Urinary bladder (tissue), 4 donors: Measurements from ENCODE around the gene SENP7. TPM values are rescaled to one million over a fixed set of nuclear protein-coding genes. Genes with fewer than 3 reads are reported as not detected.
"Not testable (repeated sequence)": the region's sequence is repeated elsewhere in the genome, so short reads cannot be mapped to it uniquely, and the experiment has no call there.

Source experiments
- DNase-seq: peaks from one replicate; pipeline ENCODE4 v3.0.0-alpha.2; 2015; ENCODE audit errors: extremely low spot score
- H3K27ac ChIP-seq: one replicate; pipeline ENCODE4 v1.5.1; 2013; ENCODE audit warnings: low read depth, mild to moderate bottlenecking, moderate library complexity
- H3K36me3 ChIP-seq: one replicate; pipeline ENCODE4 v1.6.1; 2013; ENCODE audit warnings: mild to moderate bottlenecking, moderate library complexity; ENCODE audit not compliant: insufficient read depth
- H3K4me1 ChIP-seq: one replicate; pipeline ENCODE4 v1.6.1; 2013; ENCODE audit warnings: mild to moderate bottlenecking, moderate library complexity; ENCODE audit not compliant: insufficient read depth
- H3K4me3 ChIP-seq: one replicate; pipeline ENCODE4 v1.5.1; 2013; ENCODE audit warnings: low read depth, low read length
- WGBS: extraction: QIAGEN DNeasy Blood & Tissue Kit; methylation state at CpG from one replicate; pipeline ENCODE4 v1.1.7; 2013; 5-methylcytosine and 5-hydroxymethylcytosine counted together
- polyA plus RNA-seq: library from polyadenylated mRNA; stranded (reverse); fragments of 200-250 nt; gene quantifications from one replicate; pipeline ENCODE4 v1.2.3, GENCODE V29; 2013
- total RNA-seq: library from RNA; depleted of rRNA; stranded (reverse); fragments of >200 nt; gene quantifications from one replicate; pipeline ENCODE4 v1.2.3, GENCODE V29; 2014
- donor health status: healthy with polysubstance abuse.
- donor health status: healthy.

Gene SENP7
- total RNA-seq = 136 TPM
- polyA plus RNA-seq = 13.1 TPM

- Histone ChIP-seq H3K4me3 (peak within 1 kb of the TSS; percentile 79), H3K27ac (peak within 1 kb of the TSS; percentile 90), H3K4me1 (no peaks in the 10 kb centered on the region), H3K36me3 (no peaks in the 10 kb centered on the region)
- DNase-seq = peak; percentile 83
- WGBS = under 1% methylated on average over 54 of the region's 54 CpGs
Observed at GRCh38 chr3:101512646-101513418, at the start of gene SENP7. TSS of gene SENP7 (minus strand) at chr3:101513212. CDS start at chr3:101513130, 82 bp downstream.

GRCh38 chr3:101561630-101562328, 48.8 kb upstream of the SENP7 start, which contains the start of gene TRMT10C:
TSS of gene TRMT10C (plus strand) at chr3:101561868. CDS start at chr3:101564782, 2,914 bp downstream.
- peak; percentile 84 for DNase-seq
- WGBS = under 1% methylated on average over 35 of the region's 35 CpGs
- peaks cover 1% of the 10 kb centered on the region for H3K4me1 ChIP-seq
- peak within 1 kb of the TSS; percentile 76 for H3K4me3 ChIP-seq
- peak within 1 kb of the TSS; percentile 79 for H3K27ac ChIP-seq
- no peaks in the 10 kb centered on the region for H3K36me3 ChIP-seq

GRCh38 chr3:101556064-101556463, 43.1 kb upstream of the SENP7 start:
- H3K4me3 ChIP-seq = no peak overlapping the region
- 58% methylated on average over 3 of the region's 3 CpGs for WGBS

GRCh38 chr3:101553381-101553780, 40.4 kb upstream of the SENP7 start:
- not testable (repeated sequence) for H3K4me1 ChIP-seq, H3K36me3 ChIP-seq, H3K27ac ChIP-seq, H3K4me3 ChIP-seq, DNase-seq
- WGBS = 82% methylated on average over 5 of the region's 5 CpGs

More at GRCh38 chr3:101556064-101556463, 43.1 kb upstream of the SENP7 start:
- Histone ChIP-seq H3K36me3 (no peaks in the 10 kb centered on the region), H3K27ac (no peak overlapping the region), H3K4me1 (no peaks in the 10 kb centered on the region)
- no peak for DNase-seq

GRCh38 chr3:101551359-101552081, 38.5 kb upstream of the SENP7 start:
- WGBS = 94% methylated on average over 50 of the region's 50 CpGs
- not testable (repeated sequence) for H3K4me3 ChIP-seq, H3K27ac ChIP-seq, DNase-seq, H3K36me3 ChIP-seq, H3K4me1 ChIP-seq

GRCh38 chr3:101549473-101549872, 36.5 kb upstream of the SENP7 start:
- 64% methylated on average over 1 of the region's 1 CpG for WGBS
- no peak for DNase-seq
- Histone ChIP-seq H3K4me3 (no peak overlapping the region), H3K36me3 (no peaks in the 10 kb centered on the region), H3K27ac (no peak overlapping the region), H3K4me1 (no peaks in the 10 kb centered on the region)

- no peak for DNase-seq
- Histone ChIP-seq H3K27ac (no peak overlapping the region), H3K36me3 (no peaks in the 10 kb centered on the region), H3K4me1 (no peaks in the 10 kb centered on the region), H3K4me3 (no peak overlapping the region)
- WGBS = 66% methylated on average over 2 of the region's 2 CpGs
Observed at GRCh38 chr3:101548527-101549105, 35.6 kb upstream of the SENP7 start.

- Histone ChIP-seq H3K4me1 (no peaks in the 10 kb centered on the region), H3K4me3 (no peak overlapping the region), H3K36me3 (no peaks in the 10 kb centered on the region), H3K27ac (no peak overlapping the region)
- 80% methylated on average over 1 of the region's 1 CpG for WGBS
- no peak for DNase-seq
Observed at GRCh38 chr3:101544161-101544850, 31.3 kb upstream of the SENP7 start.

- H3K36me3 ChIP-seq = no peaks in the 10 kb centered on the region
- no peak overlapping the region for H3K4me3 ChIP-seq
- no peaks in the 10 kb centered on the region for H3K4me1 ChIP-seq
- no peak overlapping the region for H3K27ac ChIP-seq
- no peak for DNase-seq
Observed at GRCh38 chr3:101542957-101543356, 29.9 kb upstream of the SENP7 start.

GRCh38 chr3:101536955-101537354, 23.9 kb upstream of the SENP7 start:
- H3K4me1 ChIP-seq, H3K4me3 ChIP-seq, H3K27ac ChIP-seq, DNase-seq, H3K36me3 ChIP-seq: not testable (repeated sequence)
- WGBS = 86% methylated on average over 1 of the region's 1 CpG

- H3K27ac ChIP-seq = no peak overlapping the region
- DNase-seq = no peak
- H3K36me3 ChIP-seq = no peaks in the 10 kb centered on the region
- WGBS = 92% methylated on average over 1 of the region's 1 CpG
- H3K4me3 ChIP-seq = no peak overlapping the region
- no peaks in the 10 kb centered on the region for H3K4me1 ChIP-seq
Observed at GRCh38 chr3:101536266-101536665, 23.3 kb upstream of the SENP7 start.

- H3K27ac ChIP-seq = no peak overlapping the region
- H3K36me3 ChIP-seq = no peaks in the 10 kb centered on the region
- 86% methylated on average over 5 of the region's 5 CpGs for WGBS
- no peak overlapping the region for H3K4me3 ChIP-seq
- H3K4me1 ChIP-seq = no peaks in the 10 kb centered on the region
- no peak for DNase-seq
Observed at GRCh38 chr3:101535221-101535620, 22.2 kb upstream of the SENP7 start.

GRCh38 chr3:101533603-101533968, 20.6 kb upstream of the SENP7 start:
- DNase-seq = no peak
- 29% methylated on average over 1 of the region's 1 CpG for WGBS
- H3K27ac ChIP-seq = no peak overlapping the region
- no peaks in the 10 kb centered on the region for H3K36me3 ChIP-seq
- no peak overlapping the region for H3K4me3 ChIP-seq
- H3K4me1 ChIP-seq = no peaks in the 10 kb centered on the region
